ENCODE data around the gene NOSIP.

Gene NOSIP

DNA sequence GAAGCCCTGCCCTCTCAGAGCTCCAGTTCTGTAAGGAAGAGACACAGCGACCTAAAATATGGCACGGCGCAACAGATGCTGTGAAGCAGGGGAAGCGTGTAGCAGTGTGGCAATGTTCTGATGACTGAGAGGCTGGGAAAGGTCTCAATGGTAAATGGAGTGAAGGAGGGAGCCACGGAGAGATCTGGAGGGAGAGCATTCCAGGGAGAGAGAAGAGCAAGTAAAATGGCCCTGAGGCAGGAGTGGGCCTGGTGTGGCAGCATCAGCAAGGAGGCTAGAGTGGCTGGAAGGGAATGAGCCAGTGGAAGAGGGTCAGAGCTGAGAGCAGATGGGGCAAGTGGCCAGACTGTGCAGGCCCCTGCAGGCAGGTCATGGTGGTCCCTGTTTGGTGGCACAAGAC, 36.2 kb downstream of the NOSIP start:
- DNase-seq = no peak

- no peak for DNase-seq
These were observed 37.3 kb downstream of the NOSIP start for GRCh38 chr19:49543032-49543431.

DNA sequence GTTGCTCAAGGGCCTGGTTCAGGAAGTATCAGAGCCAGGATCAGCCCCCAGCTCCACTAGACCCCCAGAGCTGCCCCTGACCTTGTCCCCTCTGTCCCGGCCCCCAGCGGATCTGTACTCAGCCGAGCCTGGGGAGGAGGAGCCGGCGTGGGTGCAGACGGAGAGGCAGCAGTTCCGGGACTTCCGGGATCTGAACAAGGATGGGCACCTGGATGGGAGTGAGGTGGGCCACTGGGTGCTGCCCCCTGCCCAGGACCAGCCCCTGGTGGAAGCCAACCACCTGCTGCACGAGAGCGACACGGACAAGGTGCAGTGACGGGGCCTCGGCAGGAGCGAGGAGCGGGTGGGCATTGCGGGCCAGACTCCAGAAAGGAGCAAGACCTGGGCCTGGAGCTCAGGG, 37.9 kb downstream of the NOSIP start:
- DNase-seq = no peak

GRCh38 chr19:49541914-49542313, 38.4 kb downstream of the NOSIP start:
- DNase-seq = no peak

DNA sequence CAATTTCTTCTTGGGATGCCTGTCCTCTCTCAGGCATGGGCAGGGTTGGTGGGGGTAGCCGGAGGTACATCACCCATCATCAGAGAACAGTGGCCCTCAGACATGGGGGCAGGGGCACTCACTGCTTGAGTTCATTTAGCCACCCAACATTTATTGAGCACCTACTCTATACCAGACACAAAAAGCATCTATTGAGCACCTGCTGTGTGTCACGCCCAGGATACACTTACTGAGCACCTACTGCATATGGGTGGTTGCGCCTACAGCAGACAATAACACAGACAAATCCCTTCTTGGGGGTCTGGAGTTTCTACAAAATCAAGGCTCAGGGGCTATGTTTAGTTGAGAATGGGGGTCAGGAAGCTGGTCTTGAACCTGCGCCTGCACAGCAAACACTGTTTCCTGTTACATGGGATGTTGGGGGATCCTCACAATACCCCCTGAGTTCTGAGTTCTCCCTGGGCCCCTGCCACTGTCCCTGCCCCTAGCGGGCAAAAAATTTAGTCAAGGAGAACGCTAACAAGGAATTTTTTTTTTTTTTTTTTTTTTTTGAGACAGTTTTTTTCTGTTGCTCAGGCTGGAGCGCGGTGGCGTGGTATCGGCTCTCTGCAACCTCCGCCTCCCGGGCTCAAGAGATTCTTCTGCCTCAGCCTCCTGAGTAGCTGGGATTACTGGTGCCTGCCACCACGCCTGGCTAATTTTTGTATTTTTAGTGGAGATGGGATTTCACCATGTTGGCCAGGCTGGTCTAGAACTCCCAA, 41.0 kb downstream of the NOSIP start:
- DNase-seq = no peak

GRCh38 chr19:49538643-49539042, 41.7 kb downstream of the NOSIP start:
- DNase-seq = no peak

DNA sequence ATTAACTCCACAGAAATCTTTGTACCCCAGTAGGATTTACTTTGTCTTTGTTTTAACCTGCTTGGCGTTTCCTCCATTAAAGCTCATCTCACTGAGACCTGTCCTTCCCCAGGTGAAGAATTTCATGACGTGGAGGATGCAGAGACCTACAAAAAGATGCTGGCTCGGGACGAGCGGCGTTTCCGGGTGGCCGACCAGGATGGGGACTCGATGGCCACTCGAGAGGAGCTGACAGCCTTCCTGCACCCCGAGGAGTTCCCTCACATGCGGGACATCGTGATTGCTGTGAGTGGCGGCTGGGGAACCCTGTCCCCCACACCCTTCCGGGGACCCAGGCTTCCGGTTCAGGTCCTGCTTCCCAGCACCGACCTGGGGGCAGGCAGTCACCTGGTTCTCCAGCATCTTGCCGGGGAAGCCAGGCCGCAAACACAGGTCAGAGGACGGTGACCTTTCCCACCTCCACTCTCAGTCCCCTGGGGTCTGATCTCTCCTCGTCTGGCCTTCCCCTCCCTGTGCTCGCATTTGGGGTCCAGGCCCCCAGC, 43.4 kb downstream of the NOSIP start:
- no peak for DNase-seq

DNA sequence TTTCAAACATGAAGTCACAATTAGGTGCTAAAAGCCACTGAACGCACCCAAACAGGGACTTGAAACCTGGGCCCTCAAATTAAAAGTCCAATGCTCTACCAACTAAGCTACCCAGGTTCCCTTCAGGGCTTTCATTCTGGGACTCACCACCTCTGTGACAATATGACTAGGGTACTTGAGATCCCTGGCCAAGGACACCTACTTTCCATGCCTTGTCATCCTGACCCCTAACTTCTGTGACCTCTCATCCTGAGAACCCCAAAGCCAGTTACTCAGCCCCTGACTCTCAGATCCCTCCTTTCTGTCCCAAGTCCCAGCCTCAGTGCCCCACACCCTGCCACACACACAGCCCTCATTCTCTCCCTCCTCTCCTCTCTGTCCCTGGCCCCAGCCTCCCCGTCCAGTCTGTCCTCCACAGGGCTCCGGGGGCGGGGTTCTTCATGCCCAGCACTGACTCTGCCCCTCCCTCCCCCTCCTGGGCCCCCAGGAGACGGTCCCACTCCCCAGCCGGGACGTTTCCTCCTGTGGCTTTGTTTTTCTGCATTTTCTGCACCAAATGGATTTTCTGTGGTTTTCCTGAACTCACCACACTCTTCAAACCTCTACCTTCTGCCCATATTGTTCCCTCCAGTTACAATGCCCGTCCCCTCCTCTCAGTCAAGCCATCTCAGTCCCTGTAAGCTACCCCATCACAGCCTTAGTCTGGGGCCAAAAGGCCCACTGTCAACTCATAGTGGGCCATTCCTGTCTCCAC, 45.5 kb downstream of the NOSIP start:
- no peak for DNase-seq

GRCh38 chr19:49533551-49534488, 46.5 kb downstream of the NOSIP start:
- peak; percentile 70 to 82 (median 79) for DNase-seq

DNA sequence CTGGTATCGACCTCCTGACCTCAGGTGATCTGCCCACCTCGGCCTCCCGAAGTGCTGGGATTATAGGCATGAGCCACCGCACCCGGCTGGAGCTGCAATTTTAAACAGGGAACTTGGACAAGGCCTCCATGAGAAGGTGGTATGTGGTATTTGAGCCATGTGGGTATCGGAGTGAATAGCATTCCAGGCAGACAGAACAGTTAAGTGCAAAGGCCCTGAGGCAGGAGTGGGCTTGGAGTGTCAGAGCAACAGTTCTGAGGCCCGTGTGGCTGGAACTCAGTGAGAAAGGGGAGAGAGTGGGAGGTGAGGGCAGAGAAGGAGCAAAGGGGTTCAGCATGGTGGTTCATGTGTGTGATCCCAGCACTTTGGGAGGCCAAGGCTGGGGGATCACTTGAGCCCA, 49.6 kb downstream of the NOSIP start:
- DNase-seq = no peak

- no peak for DNase-seq
These were observed 52.1 kb downstream of the NOSIP start for GRCh38 chr19:49528211-49528771.

DNA sequence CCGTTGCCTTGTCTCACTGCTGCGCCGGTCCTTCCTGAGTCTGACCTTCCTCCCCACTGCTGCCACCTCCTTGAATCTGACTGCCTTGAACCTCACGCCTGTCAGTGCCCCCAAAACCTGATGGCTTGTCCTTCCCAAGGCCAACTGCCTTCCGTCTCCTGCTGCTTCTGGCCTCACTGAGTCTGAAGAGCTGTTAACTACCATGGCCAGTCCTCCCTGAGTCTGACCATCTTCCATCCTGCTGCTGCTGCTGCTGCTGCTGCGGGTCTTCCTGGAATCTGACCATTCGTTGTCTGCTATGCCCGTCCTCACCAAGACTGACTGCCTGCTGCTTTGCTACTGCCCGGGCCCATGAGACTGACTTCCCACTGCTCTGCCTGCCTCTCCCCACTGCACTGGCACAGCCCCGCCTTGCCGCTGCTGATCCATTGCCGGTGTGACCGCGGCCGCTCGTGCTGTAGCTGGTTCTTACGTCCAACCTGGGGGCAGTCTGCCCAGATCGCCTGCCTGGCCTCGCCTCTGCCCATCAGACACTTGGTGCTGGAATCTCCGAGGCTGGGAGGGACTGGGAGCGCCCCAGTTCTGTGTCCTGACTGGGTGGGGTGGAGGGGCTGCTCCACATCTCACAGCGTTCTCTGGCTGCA, 55.4 kb downstream of the NOSIP start:
- no peak for DNase-seq

GRCh38 chr19:49520705-49521319, 59.5 kb downstream of the NOSIP start:
- no peak for DNase-seq

DNA sequence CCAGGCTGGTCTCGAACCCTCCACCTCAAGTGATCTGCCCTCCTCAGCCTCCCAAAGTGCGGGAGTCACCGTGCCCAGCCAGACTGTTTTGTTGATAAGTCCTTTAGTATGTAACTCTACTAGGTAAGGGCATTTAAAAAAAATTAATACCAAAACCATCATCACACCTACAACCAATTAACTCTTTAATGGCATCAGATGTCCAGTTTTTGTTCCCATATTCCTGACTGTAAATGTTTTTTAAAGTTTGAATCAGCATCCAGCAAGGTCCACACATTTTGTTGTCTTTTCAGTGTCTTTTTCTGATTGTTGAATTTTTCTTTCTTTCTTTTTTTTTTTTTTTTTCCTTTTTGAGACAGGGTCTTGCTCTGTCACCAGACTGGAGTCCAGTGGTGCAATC, 62.3 kb downstream of the NOSIP start:
- no peak for DNase-seq

GRCh38 chr19:49515767-49516166, 64.6 kb downstream of the NOSIP start:
- DNase-seq = no peak

DNA sequence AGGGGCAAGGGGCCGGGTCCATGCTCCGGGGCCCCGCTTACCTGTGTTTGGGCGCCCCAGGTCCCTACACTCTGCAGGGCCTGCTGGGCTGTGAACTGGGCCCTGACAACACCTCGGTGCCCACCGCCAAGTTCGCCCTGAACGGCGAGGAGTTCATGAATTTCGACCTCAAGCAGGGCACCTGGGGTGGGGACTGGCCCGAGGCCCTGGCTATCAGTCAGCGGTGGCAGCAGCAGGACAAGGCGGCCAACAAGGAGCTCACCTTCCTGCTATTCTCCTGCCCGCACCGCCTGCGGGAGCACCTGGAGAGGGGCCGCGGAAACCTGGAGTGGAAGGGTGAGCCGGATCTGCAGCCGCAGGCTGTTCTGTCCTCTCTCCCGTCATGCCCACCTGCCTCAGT, 66.2 kb downstream of the NOSIP start:
- no peak for DNase-seq

DNA sequence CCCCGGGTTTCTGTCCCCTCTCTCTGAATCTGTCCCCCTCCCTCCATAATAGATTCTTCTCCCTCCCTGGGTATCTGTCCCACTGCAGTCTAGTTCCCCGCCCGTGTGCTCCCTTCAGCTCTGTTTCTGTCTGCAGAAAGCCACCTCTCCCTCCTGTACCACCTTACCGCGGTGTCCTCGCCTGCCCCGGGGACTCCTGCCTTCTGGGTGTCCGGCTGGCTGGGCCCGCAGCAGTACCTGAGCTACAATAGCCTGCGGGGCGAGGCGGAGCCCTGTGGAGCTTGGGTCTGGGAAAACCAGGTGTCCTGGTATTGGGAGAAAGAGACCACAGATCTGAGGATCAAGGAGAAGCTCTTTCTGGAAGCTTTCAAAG, 66.6 kb downstream of the NOSIP start:
- DNase-seq = no peak

GRCh38 chr19:49512970-49513745, 67.2 kb downstream of the NOSIP start:
- DNase-seq = no peak

GRCh38 chr19:49507803-49508494, 72.4 kb downstream of the NOSIP start:
- DNase-seq = no peak

DNA sequence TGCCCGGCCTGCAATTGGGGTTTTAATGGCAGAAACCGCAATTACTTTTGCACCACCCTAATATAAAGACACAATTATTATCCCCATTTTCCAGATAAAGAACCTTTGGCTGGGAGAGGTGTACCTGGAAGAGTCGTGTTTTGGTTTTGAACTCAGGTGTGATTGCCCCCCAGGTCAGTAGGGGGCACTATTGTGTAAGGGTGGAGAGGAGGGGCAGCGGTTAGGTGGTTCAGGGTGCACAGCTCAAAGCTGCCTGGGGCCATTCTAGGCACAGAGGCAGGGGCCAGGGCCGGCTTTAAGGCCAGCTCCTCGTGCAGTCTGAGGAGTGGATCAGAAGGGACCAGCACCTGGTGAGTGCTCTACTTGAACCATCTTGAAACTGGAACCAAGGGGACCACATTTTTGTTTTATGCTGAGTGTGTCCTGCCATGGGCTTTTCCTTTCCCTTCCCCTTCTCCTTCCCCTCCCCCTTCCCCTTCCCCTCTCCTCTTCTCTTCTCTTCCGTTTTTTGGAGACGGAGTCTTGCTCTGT, 73.7 kb downstream of the NOSIP start:
- DNase-seq = peak; percentile 48 to 78 (median 67)

Measured in T-helper 1 cell (primary cell).